Measurements from ENCODE around the gene GMDS.

The GMDS gene

GRCh38 chr6:1579096-1579495 lies 666.3 kb downstream of the GMDS start:
- DNase-seq (ENCODE audit: extremely low read depth, low read depth): no peak
- no peak for TF ChIP-seq CTCF (IDR thresholded peaks at IDR 0.05; ENCODE audit: low read depth, low read length)

- DNase-seq (ENCODE audit: extremely low read depth, low read depth): no peak
- TF ChIP-seq CTCF (IDR thresholded peaks at IDR 0.05; ENCODE audit: low read depth, low read length): no peak
Observed at GRCh38 chr6:1577896-1578745, 667.3 kb downstream of the GMDS start.

- TF ChIP-seq CTCF (IDR thresholded peaks at IDR 0.05; ENCODE audit: low read depth, low read length): no peak
- DNase-seq (ENCODE audit: extremely low read depth, low read depth): no peak
Observed at GRCh38 chr6:1577146-1577680, 668.2 kb downstream of the GMDS start.

- no peak for TF ChIP-seq CTCF (IDR thresholded peaks at IDR 0.05; ENCODE audit: low read depth, low read length)
- no peak for DNase-seq (ENCODE audit: extremely low read depth, low read depth)
Observed at GRCh38 chr6:1576711-1577110, 668.7 kb downstream of the GMDS start.

GRCh38 chr6:1576166-1576565 lies 669.2 kb downstream of the GMDS start:
- no peak for DNase-seq (ENCODE audit: extremely low read depth, low read depth)
- no peak for TF ChIP-seq CTCF (IDR thresholded peaks at IDR 0.05; ENCODE audit: low read depth, low read length)

GRCh38 chr6:1575210-1576041 lies 670.0 kb downstream of the GMDS start:
- no peak for TF ChIP-seq CTCF (IDR thresholded peaks at IDR 0.05; ENCODE audit: low read depth, low read length)
- DNase-seq (ENCODE audit: extremely low read depth, low read depth): no peak

GRCh38 chr6:1574890-1575209 lies 670.6 kb downstream of the GMDS start:
- DNase-seq (ENCODE audit: extremely low read depth, low read depth): no peak
- TF ChIP-seq CTCF (IDR thresholded peaks at IDR 0.05; ENCODE audit: low read depth, low read length): no peak

All from AG09319 (cell line).